GM19193 (cell line): ENCODE data around the gene EEPD1.

Experiments used
- POLR2A ChIP-seq: IDR thresholded peaks from 4 replicates; pipeline ENCODE4 v1.6.1; 2011; ENCODE audit not compliant: insufficient read depth, insufficient read length; ENCODE audit errors: extremely low read depth

EEPD1 gene

GRCh38 chr7:36167403-36168050 lies 14.5 kb downstream of the EEPD1 start:
- no peak for TF ChIP-seq POLR2A

- no peak for TF ChIP-seq POLR2A
These were observed 18.4 kb downstream of the EEPD1 start for GRCh38 chr7:36171503-36171902.

DNA sequence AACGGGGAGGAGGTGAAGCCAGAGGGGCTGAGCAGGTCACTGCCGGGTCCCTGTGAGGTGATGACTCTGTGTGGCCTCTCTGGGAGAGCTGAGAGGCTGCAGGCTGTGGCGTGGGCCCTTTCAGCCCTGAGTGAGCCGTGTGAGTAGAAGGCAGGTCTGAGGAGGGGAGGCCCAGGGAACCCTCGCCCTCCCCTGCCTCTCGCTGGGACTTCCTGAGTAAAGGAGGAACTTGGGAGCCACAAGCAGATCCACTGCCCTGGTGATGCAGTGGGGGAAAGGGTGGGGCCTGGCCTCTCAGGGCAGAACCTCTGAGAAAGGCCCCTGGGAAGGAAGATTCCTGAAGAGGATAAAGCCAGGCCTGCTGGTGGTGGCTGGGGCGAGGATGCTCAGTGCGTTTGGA lies 22.8 kb downstream of the EEPD1 start:
- TF ChIP-seq POLR2A: no peak

GRCh38 chr7:36176697-36177096 lies 23.6 kb downstream of the EEPD1 start:
- TF ChIP-seq POLR2A: no peak

- TF ChIP-seq POLR2A: no peak
These were observed 27.1 kb downstream of the EEPD1 start for GRCh38 chr7:36180121-36180520.

GRCh38 chr7:36181668-36182067 lies 28.6 kb downstream of the EEPD1 start:
- no peak for TF ChIP-seq POLR2A

- no peak for TF ChIP-seq POLR2A
These were observed 30.0 kb downstream of the EEPD1 start for GRCh38 chr7:36182854-36183604.

DNA sequence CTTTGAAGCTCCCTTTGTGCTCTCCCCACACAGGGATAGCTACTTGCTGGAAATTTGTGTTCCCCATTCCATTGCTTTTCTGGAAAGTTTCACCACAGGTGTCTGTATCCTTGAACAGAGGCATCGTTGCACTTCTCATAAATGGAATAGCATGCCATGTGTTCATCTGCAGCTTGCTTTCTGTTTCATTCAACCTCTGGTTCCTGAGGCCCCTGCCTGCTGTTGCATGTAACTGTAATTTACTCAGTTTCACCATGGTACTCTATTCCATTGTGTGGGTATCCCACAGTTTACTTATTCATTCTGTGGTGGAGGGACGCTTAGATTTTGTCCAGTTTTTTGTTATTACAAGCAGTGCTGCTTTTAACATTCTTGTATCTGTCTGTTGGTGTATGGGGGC lies 32.0 kb downstream of the EEPD1 start:
- no peak for TF ChIP-seq POLR2A

DNA sequence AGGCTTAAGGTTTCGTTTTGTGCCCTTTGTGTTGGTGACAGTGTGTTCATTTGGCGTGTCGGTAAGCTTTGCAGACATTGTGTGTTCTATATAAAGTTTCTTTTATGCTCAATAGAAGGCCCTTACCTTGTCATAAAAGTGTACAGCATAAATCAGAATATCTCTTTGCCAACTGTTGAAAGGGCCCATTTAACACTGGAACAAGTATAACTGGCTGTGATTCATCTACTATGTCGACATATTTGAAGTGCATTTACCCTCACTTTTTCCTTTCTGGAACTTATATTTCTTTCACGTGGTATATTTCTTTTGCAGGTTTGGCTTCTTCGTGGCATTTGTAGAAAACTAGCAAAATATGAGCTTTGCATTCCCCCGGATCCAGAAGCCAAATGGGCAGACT lies 32.7 kb downstream of the EEPD1 start:
- TF ChIP-seq POLR2A: no peak

GRCh38 chr7:36186359-36187121 lies 33.5 kb downstream of the EEPD1 start:
- TF ChIP-seq POLR2A: no peak

DNA sequence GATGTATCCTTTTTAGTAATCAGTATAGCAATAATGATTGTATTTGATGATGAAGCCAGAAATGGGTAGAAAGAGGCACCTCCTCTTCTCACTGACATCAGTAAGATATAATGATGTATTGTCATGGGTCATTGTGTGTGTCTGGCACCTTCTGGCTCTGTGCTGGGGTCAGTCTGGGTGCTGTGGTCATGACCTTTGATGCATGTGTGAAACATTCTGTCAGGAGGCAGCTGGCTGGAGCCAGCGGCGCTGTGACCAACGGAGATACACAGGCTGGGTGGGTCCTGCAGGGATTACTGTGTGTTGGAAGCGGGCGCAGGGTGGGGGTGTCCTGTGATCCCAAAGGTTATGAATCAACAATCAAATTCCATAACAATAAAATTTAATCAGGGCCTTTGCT lies 35.2 kb downstream of the EEPD1 start:
- no peak for TF ChIP-seq POLR2A

DNA sequence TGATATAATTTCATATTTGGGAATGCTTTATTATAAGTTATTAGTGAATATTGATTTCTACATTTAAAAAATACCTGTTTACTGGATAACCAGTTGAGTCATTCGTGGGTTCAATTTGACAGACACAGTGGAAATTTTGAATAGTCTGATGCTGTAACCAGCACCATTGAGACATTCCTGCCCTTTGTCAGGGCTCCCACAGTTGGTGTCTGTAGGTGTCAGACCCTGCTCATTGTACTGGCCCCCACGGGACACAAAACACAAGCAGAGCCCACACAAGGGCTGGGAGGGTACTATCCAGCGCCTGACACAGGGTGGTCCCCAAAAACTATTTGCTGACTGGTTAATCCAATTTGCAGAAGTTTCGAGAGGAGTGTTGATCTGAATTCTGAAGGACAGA lies 35.9 kb downstream of the EEPD1 start:
- TF ChIP-seq POLR2A: no peak

- no peak for TF ChIP-seq POLR2A
These were observed 37.6 kb downstream of the EEPD1 start for GRCh38 chr7:36190447-36191291.

GRCh38 chr7:36191292-36191920 lies 38.4 kb downstream of the EEPD1 start:
- no peak for TF ChIP-seq POLR2A

GRCh38 chr7:36192053-36192824 lies 39.2 kb downstream of the EEPD1 start:
- no peak for TF ChIP-seq POLR2A

DNA sequence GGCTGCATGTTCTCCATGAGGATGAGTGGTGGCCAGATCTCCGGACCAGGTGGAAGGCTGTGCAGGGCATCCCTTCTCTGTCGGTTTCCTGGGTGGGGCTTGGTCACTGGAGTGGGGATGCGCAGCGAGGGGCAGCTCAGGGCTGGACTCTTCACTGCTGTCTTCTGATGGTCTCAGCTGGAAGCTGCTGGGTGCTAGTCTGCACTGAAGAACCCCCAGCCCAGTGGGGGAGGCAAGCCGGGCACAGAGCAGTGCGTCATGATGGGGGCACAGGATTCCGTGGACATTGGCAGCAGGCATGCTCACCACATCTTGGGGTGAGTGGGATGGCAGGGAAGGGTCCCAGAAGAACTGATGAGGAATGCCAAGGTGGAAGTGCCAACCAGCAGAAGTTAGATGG lies 39.8 kb downstream of the EEPD1 start:
- TF ChIP-seq POLR2A: no peak
